Ishikawa (cell line): ENCODE measurements around the gene ZNF664.

Experiments
- CEBPB ChIP-seq: IDR thresholded peaks from 2 replicates; pipeline ENCODE4 v1.6.1; 2012
- CREB1 ChIP-seq: IDR thresholded peaks from 2 replicates; pipeline ENCODE4 v1.6.1; 2012; ENCODE audit warnings: low read depth
- EGR1 ChIP-seq: IDR thresholded peaks from 2 replicates; pipeline ENCODE4 v1.6.1; 2012
- EP300 ChIP-seq: IDR thresholded peaks from 2 replicates; pipeline ENCODE4 v1.6.1; 2012; ENCODE audit warnings: borderline replicate concordance
- FOXM1 ChIP-seq: IDR thresholded peaks from 2 replicates; pipeline ENCODE4 v1.6.1; 2012; ENCODE audit warnings: low read depth, borderline replicate concordance
- NFIC ChIP-seq: IDR thresholded peaks from 2 replicates; pipeline ENCODE4 v1.6.1; 2012
- RAD21 ChIP-seq: IDR thresholded peaks from 2 replicates; pipeline ENCODE4 v1.6.1; 2012; ENCODE audit warnings: low read depth
- TAF1 ChIP-seq: IDR thresholded peaks from 2 replicates; pipeline ENCODE4 v1.6.1; 2012; ENCODE audit warnings: low read depth, mild to moderate bottlenecking
- TCF12 ChIP-seq: IDR thresholded peaks from 2 replicates; pipeline ENCODE4 v1.6.1; 2012; ENCODE audit warnings: low read depth
- TEAD4 ChIP-seq: IDR thresholded peaks from 2 replicates; pipeline ENCODE4 v1.6.1; 2012
- YY1 ChIP-seq: IDR thresholded peaks from 2 replicates; pipeline ENCODE4 v1.6.1; 2012; ENCODE audit warnings: low read depth
- ZBTB7A ChIP-seq: IDR thresholded peaks from 2 replicates; pipeline ENCODE4 v1.6.1; 2012; ENCODE audit warnings: low read depth
- TF ChIP-seq, protein P1 (sequence below): IDR thresholded peaks from 2 replicates; pipeline ENCODE4 v1.6.1; 2012; ENCODE audit warnings: low read depth, mild to moderate bottlenecking
- TF ChIP-seq, protein P2 (sequence below): IDR thresholded peaks from 2 replicates; pipeline ENCODE4 v1.6.1; 2012
- TF ChIP-seq, protein P3 (sequence below): IDR thresholded peaks from 2 replicates; pipeline ENCODE4 v1.6.1; 2012

The ZNF664 gene

DNA sequence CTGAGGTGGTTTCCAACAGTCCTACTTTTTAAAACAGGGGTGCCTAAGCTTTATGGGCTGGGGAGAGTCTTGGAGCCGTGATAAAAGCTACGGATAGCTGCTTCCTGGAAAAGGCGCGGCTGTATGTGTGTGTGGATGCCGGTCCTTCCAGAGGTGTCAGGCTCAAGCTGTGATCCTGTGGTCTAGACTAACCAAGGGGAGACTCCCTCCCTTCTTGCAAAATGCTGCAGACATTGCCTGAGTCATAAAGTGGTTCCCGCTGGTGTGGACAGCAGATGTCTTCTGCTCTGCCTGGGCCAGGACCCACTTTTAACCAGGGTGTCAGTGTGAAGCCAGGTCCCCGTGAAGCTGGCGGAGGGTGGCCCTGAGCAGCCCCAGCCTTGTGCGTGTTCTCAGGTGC lies 38.2 kb upstream of the ZNF664 start:
- TF ChIP-seq TAF1 (no peak), CEBPB (no peak), NFIC (no peak), EP300 (no peak), EGR1 (no peak), TEAD4 (no peak), RAD21 (no peak)
- TF ChIP-seq, protein P1, sequence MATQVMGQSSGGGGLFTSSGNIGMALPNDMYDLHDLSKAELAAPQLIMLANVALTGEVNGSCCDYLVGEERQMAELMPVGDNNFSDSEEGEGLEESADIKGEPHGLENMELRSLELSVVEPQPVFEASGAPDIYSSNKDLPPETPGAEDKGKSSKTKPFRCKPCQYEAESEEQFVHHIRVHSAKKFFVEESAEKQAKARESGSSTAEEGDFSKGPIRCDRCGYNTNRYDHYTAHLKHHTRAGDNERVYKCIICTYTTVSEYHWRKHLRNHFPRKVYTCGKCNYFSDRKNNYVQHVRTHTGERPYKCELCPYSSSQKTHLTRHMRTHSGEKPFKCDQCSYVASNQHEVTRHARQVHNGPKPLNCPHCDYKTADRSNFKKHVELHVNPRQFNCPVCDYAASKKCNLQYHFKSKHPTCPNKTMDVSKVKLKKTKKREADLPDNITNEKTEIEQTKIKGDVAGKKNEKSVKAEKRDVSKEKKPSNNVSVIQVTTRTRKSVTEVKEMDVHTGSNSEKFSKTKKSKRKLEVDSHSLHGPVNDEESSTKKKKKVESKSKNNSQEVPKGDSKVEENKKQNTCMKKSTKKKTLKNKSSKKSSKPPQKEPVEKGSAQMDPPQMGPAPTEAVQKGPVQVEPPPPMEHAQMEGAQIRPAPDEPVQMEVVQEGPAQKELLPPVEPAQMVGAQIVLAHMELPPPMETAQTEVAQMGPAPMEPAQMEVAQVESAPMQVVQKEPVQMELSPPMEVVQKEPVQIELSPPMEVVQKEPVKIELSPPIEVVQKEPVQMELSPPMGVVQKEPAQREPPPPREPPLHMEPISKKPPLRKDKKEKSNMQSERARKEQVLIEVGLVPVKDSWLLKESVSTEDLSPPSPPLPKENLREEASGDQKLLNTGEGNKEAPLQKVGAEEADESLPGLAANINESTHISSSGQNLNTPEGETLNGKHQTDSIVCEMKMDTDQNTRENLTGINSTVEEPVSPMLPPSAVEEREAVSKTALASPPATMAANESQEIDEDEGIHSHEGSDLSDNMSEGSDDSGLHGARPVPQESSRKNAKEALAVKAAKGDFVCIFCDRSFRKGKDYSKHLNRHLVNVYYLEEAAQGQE: no peak
- TF ChIP-seq, protein P2, sequence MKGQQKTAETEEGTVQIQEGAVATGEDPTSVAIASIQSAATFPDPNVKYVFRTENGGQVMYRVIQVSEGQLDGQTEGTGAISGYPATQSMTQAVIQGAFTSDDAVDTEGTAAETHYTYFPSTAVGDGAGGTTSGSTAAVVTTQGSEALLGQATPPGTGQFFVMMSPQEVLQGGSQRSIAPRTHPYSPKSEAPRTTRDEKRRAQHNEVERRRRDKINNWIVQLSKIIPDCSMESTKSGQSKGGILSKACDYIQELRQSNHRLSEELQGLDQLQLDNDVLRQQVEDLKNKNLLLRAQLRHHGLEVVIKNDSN: no peak
- TF ChIP-seq, protein P3, sequence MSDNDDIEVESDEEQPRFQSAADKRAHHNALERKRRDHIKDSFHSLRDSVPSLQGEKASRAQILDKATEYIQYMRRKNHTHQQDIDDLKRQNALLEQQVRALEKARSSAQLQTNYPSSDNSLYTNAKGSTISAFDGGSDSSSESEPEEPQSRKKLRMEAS: no peak

DNA sequence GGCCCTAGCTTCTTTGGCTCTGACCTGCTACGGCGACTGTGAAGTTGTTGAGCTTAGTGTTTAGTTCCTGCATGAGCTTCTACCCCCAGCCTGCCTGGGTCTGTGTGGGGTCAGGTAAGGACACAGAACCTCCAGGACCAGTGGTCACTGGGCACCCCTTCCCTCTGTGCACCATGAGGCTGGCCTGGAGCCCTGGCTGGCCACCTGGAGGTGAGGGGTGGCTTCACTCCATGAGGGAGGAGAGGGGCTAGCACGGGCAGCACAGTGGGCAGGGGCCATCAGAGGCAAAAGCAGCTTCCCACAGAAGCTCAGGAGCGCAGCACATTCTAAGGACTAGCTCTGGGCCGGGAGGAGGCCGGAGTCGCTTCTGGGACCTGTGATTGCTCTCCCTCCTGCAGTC lies 37.1 kb upstream of the ZNF664 start:
- TF ChIP-seq EP300 (no peak), TEAD4 (no peak), CEBPB (no peak), ZBTB7A (no peak), TCF12 (no peak), EGR1 (no peak), RAD21 (no peak), CREB1 (no peak), TAF1 (no peak), FOXM1 (no peak), NFIC (no peak), YY1 (no peak)
- TF ChIP-seq, protein P1: no peak
- TF ChIP-seq, protein P3: no peak
- TF ChIP-seq, protein P2: no peak

DNA sequence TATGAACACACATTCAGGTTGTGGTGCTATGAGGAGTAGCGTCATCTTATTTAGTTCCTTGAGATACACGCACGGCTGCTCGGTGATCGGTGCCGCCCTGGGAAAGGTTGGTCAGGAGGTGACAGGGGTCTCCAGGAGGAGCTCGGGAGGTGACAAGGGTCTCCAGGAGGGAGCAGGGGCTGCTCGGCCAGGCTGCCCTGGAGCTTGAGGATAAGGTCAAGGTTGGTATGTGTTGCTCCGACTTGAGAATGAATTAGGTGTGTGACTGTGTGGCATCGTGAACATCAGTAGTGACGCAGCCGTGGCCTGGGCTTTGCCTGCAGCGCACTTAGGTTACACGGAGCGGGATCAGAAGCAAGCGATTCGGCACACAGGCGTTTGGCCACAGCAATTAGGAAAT lies 36.5 kb upstream of the ZNF664 start:
- TF ChIP-seq CEBPB (no peak), ZBTB7A (no peak), CREB1 (no peak), TCF12 (no peak), TEAD4 (no peak), EGR1 (no peak), NFIC (no peak)
- TF ChIP-seq, protein P1: no peak
- TF ChIP-seq, protein P3: no peak

DNA sequence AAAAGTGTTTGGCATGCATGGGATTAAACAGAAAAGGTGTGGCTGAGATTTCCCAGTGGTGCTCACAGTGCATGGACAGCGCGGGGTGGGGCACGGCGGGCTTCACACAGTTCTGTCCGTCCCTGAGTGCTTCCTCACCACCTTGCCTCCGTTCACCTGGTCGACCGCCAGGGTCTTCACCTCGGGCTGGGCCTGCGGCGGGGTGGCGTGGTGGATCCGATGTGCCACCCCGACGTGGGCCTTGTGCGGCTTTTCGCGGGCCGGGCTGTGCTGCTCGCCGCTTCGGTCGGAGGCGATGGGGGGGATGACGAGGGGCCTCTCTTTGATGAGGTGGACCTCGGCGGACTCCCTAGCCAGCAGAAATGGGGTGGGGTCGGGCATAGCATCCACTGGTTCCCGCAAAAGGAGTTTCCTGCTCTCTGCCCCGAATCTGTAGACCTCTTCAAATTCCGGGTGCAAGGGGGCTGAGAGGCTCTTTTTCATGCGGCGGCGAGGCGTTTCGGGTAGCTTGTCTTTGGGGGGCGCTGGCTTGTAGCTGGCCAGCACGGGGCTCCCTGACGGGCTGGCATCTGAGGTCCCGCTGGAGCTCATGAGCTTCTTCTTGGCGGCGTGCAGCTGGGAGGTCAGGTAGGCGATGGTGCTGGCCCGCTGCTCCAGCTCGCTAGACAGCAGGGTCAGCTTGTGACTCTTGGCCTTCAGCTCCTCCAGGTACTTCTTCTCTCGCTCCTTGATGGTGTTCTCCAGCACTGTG lies 35.9 kb upstream of the ZNF664 start:
- TF ChIP-seq TCF12 (no peak), NFIC (no peak), CREB1 (no peak), YY1 (no peak), EP300 (no peak), RAD21 (no peak), TAF1 (no peak), ZBTB7A (no peak), CEBPB (no peak), EGR1 (no peak), FOXM1 (no peak), TEAD4 (no peak)
- TF ChIP-seq, protein P3: no peak
- TF ChIP-seq, protein P2: no peak
- TF ChIP-seq, protein P1: no peak
